AG10803 (cell line): ENCODE results near the gene GPR17.

Source experiments
- DNase-seq: peaks from one replicate; pipeline ENCODE4 v3.0.0; 2010; ENCODE audit warnings: low read depth
- H3K4me3 ChIP-seq: 2 replicates; pipeline ENCODE4 v1.5.1; 2011; ENCODE audit warnings: mild to moderate bottlenecking, low read length, control low read depth
- TF ChIP-seq, protein P1 (sequence below): conservative IDR thresholded peaks from 2 replicates; pipeline ENCODE4 v1.5.1; 2011; ENCODE audit warnings: mild to moderate bottlenecking, low read length, control low read depth, inconsistent platforms

GPR17 gene, protein sequence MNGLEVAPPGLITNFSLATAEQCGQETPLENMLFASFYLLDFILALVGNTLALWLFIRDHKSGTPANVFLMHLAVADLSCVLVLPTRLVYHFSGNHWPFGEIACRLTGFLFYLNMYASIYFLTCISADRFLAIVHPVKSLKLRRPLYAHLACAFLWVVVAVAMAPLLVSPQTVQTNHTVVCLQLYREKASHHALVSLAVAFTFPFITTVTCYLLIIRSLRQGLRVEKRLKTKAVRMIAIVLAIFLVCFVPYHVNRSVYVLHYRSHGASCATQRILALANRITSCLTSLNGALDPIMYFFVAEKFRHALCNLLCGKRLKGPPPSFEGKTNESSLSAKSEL

DNA sequence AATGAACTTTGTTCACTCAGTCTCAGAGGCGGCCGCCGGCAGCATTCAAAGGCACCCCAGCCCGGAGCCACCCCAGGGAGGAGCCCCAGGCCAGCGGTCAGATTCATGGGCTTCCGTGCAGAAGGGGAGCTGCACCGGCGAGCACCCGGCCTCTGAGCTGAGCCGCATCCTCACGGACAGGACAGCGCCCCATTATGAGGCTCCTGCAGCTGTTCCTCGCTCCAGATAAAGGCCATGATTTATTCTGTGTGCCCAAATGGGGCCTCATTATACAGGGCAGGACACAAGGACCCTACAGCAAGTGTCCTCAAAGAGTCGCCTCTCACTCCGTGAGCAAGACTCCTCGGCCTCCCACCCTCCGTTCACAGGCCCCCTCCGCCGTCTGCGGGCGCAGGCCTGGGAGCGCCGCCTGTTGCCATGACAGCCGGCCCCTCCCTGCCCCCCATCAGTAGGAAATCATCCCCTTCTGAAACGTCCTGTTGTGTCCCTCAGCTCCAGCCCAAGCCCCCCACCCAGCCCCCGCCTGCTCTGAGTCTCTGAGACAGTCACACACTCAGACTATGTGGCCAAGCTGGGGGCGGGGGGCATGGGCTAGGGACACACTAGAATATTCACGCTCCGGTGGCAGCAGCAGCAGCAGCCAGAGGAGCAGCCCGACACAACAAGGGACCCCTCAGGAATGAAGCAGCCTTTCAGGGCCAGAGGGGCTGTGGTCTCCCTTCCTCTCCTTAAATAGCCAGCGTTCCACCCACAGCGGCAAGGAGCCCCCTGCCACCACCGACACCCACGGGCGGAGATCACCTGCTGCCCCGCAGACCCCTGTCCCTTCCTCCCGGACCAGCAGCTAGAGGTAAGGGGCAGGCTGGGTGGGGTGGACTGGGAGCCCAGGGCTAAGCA is at the start of gene GPR17:
GPR17 (plus strand) TSS at position 759 of the 897 bp plus-strand sequence. CDS start 4,583 bp downstream, outside the sequence.
- TF ChIP-seq, protein P1, sequence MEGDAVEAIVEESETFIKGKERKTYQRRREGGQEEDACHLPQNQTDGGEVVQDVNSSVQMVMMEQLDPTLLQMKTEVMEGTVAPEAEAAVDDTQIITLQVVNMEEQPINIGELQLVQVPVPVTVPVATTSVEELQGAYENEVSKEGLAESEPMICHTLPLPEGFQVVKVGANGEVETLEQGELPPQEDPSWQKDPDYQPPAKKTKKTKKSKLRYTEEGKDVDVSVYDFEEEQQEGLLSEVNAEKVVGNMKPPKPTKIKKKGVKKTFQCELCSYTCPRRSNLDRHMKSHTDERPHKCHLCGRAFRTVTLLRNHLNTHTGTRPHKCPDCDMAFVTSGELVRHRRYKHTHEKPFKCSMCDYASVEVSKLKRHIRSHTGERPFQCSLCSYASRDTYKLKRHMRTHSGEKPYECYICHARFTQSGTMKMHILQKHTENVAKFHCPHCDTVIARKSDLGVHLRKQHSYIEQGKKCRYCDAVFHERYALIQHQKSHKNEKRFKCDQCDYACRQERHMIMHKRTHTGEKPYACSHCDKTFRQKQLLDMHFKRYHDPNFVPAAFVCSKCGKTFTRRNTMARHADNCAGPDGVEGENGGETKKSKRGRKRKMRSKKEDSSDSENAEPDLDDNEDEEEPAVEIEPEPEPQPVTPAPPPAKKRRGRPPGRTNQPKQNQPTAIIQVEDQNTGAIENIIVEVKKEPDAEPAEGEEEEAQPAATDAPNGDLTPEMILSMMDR: no peak
- no peak within 1 kb of the TSS for H3K4me3 ChIP-seq
- no peak for DNase-seq

DNA sequence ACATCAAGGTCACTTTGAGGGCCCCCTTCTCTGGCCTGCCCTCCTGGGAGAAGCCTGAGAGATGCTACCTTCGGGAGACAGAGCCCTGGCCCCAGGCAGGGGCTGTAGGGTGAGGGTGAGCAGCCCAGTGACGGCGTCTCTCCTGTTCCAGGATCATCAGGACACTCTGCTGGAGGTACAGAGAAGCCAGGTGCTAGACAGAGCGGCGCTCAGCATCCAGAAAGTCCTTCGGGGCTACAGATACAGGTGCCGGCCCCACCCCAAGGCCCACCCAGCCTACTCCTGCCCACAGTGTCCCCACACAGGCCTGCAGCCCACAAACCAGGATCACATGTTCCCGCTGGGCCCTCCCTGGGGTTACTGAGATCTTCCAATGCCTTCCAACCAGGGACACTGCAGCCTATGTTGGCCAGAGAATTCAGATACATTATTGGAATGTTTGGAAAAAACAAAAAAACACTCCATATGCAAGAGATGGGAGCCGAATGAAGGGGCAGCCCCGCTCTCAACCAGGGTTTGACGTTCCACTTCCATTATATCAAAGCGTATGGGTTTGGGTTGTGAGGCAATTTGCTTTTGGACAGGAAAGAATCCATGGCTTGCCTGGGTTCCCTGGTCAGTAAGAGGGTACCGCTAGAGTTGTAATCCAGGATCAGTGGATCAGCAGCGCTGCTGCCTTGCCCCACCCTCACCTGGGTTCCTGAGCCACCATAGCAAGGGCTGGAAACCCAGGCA is 49.5 kb upstream of the GPR17 start:
- H3K4me3 ChIP-seq: no peak overlapping the region
- TF ChIP-seq, protein P1: no peak
- no peak for DNase-seq

DNA sequence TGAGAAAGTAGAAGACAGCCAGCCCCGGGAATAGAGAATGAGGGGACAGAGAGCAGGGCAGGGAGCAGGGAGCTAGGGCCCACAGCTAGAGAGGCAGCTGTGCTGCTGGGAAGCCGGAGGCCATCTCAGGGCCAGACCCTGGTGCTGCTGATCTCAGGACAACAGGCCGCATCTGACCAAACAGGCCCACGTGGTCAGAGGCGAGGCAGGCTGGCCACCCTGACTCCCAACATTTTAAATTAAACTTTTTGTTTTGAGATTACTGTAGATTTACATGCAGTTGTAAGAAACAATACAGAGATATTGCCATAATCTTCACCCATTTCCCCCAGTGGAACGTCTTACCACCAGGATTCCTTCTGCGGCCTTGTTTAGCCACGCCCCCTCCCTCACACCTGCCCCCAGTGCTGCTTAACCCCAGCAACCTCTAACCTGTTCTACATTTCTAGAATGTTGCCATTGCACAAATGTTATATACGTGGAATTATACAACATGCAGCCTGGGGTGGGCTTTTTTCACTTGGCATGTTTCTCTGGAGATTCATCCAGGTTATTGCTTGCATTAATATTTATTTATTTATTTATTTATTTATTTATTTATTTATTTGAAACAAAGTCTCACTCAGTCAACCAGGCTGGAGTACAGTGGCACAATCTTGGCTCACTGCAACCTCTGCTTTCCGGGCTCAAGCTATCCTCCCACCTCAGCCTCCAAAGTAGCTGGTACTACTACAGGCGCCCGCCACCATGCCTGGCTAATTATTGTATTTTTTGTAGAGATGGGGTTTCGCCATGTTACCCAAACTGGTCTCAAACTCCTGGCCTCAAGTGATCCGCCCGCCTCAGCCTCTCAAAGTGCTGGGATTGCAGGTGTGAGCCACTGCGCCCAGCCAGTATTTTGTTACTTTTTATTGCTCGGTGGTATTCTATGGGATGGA is 48.6 kb upstream of the GPR17 start:
- TF ChIP-seq, protein P1: no peak
- no peak overlapping the region for H3K4me3 ChIP-seq
- no peak for DNase-seq

DNA sequence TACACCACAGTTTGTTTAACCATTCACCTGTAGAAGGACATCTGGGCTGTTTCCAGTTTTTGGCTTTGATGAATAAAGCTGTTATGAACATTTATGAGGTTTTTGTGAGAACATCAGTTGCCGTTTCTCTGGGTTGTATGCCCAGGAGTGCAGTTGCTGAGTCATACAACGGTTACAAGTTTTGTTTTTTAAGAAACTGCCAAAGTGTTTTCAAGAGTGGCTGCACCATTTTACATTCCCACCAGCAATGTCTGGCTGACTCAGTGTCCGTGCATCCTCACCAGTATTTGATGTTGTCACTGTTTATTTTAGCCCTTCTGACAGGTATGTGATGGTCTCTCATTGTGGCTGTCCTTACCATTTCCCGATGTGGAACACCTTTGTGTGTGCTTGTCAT is 48.0 kb upstream of the GPR17 start:
- H3K4me3 ChIP-seq: no peak overlapping the region
- DNase-seq: peak; percentile 56
- TF ChIP-seq, protein P1: no peak

DNA sequence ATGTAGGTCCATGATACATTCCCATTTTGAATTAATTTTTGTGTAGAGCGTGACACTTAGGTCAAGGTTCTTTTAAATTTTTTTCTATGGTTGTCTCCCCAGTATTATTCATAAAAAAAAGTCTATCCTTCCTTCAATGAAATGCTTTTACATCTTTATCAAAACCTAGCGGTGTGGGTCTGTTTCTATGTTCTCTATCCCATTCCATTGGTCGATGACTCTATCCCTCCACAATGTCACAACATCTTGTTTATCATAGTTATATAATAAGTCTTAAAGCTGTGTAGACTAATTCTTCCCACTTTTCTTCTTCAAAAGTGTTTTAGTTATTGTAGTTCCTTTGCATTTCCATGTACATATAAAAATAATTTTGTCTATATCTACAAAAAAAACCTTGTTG is 47.2 kb upstream of the GPR17 start:
- TF ChIP-seq, protein P1: no peak
- no peak overlapping the region for H3K4me3 ChIP-seq
- peak; percentile 32 for DNase-seq

DNA sequence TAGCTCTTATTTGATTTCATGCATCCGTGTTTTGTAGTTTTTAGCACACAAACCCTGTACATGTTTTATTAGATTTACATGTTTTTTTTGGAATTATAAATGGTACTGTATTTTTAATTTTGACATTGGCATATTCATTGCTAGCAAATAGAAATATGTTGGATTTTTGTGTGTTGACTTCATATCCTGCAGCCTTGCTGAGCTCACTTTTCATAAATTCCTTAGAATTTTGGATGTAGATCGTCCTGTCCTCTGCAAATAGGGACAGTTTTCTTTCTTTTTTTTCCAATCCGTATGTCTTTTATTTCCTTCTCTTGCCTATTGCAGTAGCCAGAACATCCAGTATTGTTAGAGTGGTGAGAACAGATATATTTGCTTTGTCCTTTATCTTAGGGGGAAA is 46.7 kb upstream of the GPR17 start:
- TF ChIP-seq, protein P1: no peak
- DNase-seq: peak; percentile 44
- no peak overlapping the region for H3K4me3 ChIP-seq
